ENCODE measurements around the gene PPP2R3A. TPM values are rescaled to one million over a fixed set of nuclear protein-coding genes. Genes with fewer than 3 reads are reported as not detected.

Gene PPP2R3A
- polyA plus RNA-seq, 1 donor (not counting 4 experiments of a cell fraction or from before 2014, with no cell fraction given), result 11.1 TPM

DNA sequence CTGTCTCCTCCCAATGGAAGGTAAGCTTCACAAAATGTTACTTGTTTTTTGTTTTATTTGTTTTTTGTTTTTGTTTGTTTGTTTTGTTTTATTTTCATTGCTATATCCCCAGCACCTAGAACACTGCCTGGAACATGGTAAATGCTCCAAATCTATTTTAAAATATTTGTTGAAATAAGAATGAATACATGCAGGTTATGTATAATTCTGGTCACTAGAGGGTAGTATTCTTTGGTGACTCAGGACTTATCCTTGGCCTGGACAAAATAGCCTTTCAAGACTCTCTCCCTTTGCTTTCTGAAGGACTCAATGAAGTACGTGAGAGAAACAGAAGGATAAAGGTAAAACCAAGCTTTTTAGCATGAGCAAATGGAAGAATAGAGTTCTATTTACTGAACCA lies 46.9 kb upstream of the PPP2R3A start:
- Histone ChIP-seq H3K4me2 (ENCODE audit: control insufficient read depth, extremely low read depth, insufficient read depth, low read depth, low read length) (no peak overlapping the region), H3K9ac (ENCODE audit: control insufficient read depth, extremely low read depth, insufficient read depth, low read length) (no peak overlapping the region), H3K4me1 (ENCODE audit: control insufficient read depth, extremely low read depth, insufficient read depth, low read length) (peaks cover 15% of the 10 kb centered on the region), H2AFZ (ENCODE audit: control insufficient read depth, low read length) (no peak overlapping the region), H4K20me1 (ENCODE audit: control insufficient read depth, extremely low read depth, insufficient read depth, low read length) (no peaks in the 10 kb centered on the region), H3K27ac (ENCODE audit: control insufficient read depth, insufficient read depth, low read length) (no peak overlapping the region), H3K27me3 (ENCODE audit: control insufficient read depth, extremely low read depth, insufficient read depth, low read length) (no peaks in the 10 kb centered on the region), H3K79me2 (ENCODE audit: control insufficient read depth, insufficient read depth, low read length) (no peaks in the 10 kb centered on the region), H3K4me3 (ENCODE audit: control insufficient read depth in 2 of 3, extremely low read depth in 1 of 3, insufficient read depth in 2 of 3, low read depth in 1 of 3, low read length in 3 of 3) (no peak overlapping the region), H3K9me3 (ENCODE audit: control insufficient read depth, low read depth, low read length) (no peaks in the 10 kb centered on the region), H3K9me1 (ENCODE audit: control insufficient read depth, extremely low read depth, insufficient read depth, low read length) (no peaks in the 10 kb centered on the region), H3K36me3 (ENCODE audit: control insufficient read depth in 2 of 2, extremely low read depth in 1 of 2, insufficient read depth in 2 of 2, low read length in 2 of 2) (no peaks in the 10 kb centered on the region)
- DNase-seq (ENCODE audit: low read depth, low spot score), result no peak
- no peak for TF ChIP-seq EZH2 (IDR thresholded peaks at IDR 0.05; ENCODE audit: low read length)
- TF ChIP-seq, protein P1, sequence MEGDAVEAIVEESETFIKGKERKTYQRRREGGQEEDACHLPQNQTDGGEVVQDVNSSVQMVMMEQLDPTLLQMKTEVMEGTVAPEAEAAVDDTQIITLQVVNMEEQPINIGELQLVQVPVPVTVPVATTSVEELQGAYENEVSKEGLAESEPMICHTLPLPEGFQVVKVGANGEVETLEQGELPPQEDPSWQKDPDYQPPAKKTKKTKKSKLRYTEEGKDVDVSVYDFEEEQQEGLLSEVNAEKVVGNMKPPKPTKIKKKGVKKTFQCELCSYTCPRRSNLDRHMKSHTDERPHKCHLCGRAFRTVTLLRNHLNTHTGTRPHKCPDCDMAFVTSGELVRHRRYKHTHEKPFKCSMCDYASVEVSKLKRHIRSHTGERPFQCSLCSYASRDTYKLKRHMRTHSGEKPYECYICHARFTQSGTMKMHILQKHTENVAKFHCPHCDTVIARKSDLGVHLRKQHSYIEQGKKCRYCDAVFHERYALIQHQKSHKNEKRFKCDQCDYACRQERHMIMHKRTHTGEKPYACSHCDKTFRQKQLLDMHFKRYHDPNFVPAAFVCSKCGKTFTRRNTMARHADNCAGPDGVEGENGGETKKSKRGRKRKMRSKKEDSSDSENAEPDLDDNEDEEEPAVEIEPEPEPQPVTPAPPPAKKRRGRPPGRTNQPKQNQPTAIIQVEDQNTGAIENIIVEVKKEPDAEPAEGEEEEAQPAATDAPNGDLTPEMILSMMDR (optimal IDR thresholded peaks at IDR 0.05 in 1 of 3, IDR thresholded peaks at IDR 0.05 in 1 of 3, conservative IDR thresholded peaks at IDR 0.05 in 1 of 3; ENCODE audit: extremely low read depth in 1 of 3, insufficient read depth in 2 of 3, low read length in 3 of 3), result peak in 2 of 3 experiments; percentile 34 to 38
- dilution Hi-C loops (cut with MboI; ENCODE audit: extremely low pct_ligation_motif_present, low sequenced_read_pairs), result no loop called here
- peak; percentile 39 for FAIRE-seq

GRCh38 chr3:135920275-135920674 lies 45.3 kb upstream of the PPP2R3A start:
- no peak overlapping the region for H3K9ac ChIP-seq (ENCODE audit: control insufficient read depth, extremely low read depth, insufficient read depth, low read length)
- H3K36me3 ChIP-seq (ENCODE audit: control insufficient read depth in 2 of 2, extremely low read depth in 1 of 2, insufficient read depth in 2 of 2, low read length in 2 of 2), result no peaks in the 10 kb centered on the region
- FAIRE-seq, result no peak
- H3K9me3 ChIP-seq (ENCODE audit: control insufficient read depth, low read depth, low read length), result no peaks in the 10 kb centered on the region
- H2AFZ ChIP-seq (ENCODE audit: control insufficient read depth, low read length), result no peak overlapping the region
- no peak overlapping the region for H3K27ac ChIP-seq (ENCODE audit: control insufficient read depth, insufficient read depth, low read length)
- peaks cover 15% of the 10 kb centered on the region for H3K4me1 ChIP-seq (ENCODE audit: control insufficient read depth, extremely low read depth, insufficient read depth, low read length)
- no peaks in the 10 kb centered on the region for H4K20me1 ChIP-seq (ENCODE audit: control insufficient read depth, extremely low read depth, insufficient read depth, low read length)
- H3K4me3 ChIP-seq (ENCODE audit: control insufficient read depth in 2 of 3, extremely low read depth in 1 of 3, insufficient read depth in 2 of 3, low read depth in 1 of 3, low read length in 3 of 3), result no peak overlapping the region
- TF ChIP-seq, protein P1 (optimal IDR thresholded peaks at IDR 0.05 in 1 of 3, IDR thresholded peaks at IDR 0.05 in 1 of 3, conservative IDR thresholded peaks at IDR 0.05 in 1 of 3; ENCODE audit: extremely low read depth in 1 of 3, insufficient read depth in 2 of 3, low read length in 3 of 3), result no peak
- TF ChIP-seq EZH2 (IDR thresholded peaks at IDR 0.05; ENCODE audit: low read length), result no peak
- no peaks in the 10 kb centered on the region for H3K27me3 ChIP-seq (ENCODE audit: control insufficient read depth, extremely low read depth, insufficient read depth, low read length)
- no peak overlapping the region for H3K4me2 ChIP-seq (ENCODE audit: control insufficient read depth, extremely low read depth, insufficient read depth, low read depth, low read length)
- H3K79me2 ChIP-seq (ENCODE audit: control insufficient read depth, insufficient read depth, low read length), result no peaks in the 10 kb centered on the region
- no peak for DNase-seq (ENCODE audit: low read depth, low spot score)
- dilution Hi-C loops (cut with MboI; ENCODE audit: extremely low pct_ligation_motif_present, low sequenced_read_pairs), result no loop called here
- H3K9me1 ChIP-seq (ENCODE audit: control insufficient read depth, extremely low read depth, insufficient read depth, low read length), result no peaks in the 10 kb centered on the region
